ENCODE data around the gene SLC25A25.
"Not testable (repeated sequence)": the region's sequence is repeated elsewhere in the genome, so short reads cannot be mapped to it uniquely, and the experiment has no call there.

GRCh38 chr9:128111726-128112125 lies 43.7 kb downstream of the SLC25A25 start:
- TF ChIP-seq, protein P1, sequence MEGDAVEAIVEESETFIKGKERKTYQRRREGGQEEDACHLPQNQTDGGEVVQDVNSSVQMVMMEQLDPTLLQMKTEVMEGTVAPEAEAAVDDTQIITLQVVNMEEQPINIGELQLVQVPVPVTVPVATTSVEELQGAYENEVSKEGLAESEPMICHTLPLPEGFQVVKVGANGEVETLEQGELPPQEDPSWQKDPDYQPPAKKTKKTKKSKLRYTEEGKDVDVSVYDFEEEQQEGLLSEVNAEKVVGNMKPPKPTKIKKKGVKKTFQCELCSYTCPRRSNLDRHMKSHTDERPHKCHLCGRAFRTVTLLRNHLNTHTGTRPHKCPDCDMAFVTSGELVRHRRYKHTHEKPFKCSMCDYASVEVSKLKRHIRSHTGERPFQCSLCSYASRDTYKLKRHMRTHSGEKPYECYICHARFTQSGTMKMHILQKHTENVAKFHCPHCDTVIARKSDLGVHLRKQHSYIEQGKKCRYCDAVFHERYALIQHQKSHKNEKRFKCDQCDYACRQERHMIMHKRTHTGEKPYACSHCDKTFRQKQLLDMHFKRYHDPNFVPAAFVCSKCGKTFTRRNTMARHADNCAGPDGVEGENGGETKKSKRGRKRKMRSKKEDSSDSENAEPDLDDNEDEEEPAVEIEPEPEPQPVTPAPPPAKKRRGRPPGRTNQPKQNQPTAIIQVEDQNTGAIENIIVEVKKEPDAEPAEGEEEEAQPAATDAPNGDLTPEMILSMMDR (IDR thresholded peaks at IDR 0.05) = not testable (repeated sequence)
- not testable (repeated sequence) for TF ChIP-seq POLR2A (IDR thresholded peaks at IDR 0.05)
